HEK293 (cell line): ENCODE measurements around the gene GPX8.

Source experiments
- CTCF ChIA-PET: fragments of 350-600 bp; formaldehyde crosslinking; extraction: SDS; loops from one replicate; lab custom pipeline; 2021; ENCODE audit warnings: antibody characterized with exemption; lab: Yijun Ruan, JAX
- POLR2A ChIA-PET: fragments of 300-600 bp; formaldehyde crosslinking; extraction: SDS; loops from one replicate; lab custom pipeline; 2020; ENCODE audit warnings: antibody characterized with exemption, inconsistent platforms; lab: Yijun Ruan, JAX
- H3K27ac ChIP-seq: fragments of 200-500 bp; sonication (Bioruptor generic); 2 replicates; pipeline ENCODE4 v1.5.1; 2014; ENCODE audit warnings: low read depth, low read length, control low read depth, inconsistent platforms; ENCODE audit errors: extremely low read depth
- H3K36me3 ChIP-seq, 2 experiments: fragments of 200-500 bp in 1 of 2; sonication (Bioruptor generic) in 1 of 2; 1 replicate in 1 of 2; 2 replicates in 1 of 2; pipeline ENCODE4 v1.5.1; 2014 to 2017; ENCODE audit warnings: inconsistent platforms in 2 of 2, low read length in 2 of 2; ENCODE audit not compliant: control insufficient read depth in 2 of 2, insufficient read depth in 1 of 2
- H3K4me1 ChIP-seq: fragments of 200-500 bp; sonication (Bioruptor generic); 2 replicates; pipeline ENCODE4 v1.5.1; 2014; ENCODE audit warnings: mild to moderate bottlenecking, low read length, inconsistent platforms; ENCODE audit not compliant: control insufficient read depth, insufficient read depth
- H3K4me3 ChIP-seq: 2 replicates; pipeline ENCODE4 v1.5.1; 2011; ENCODE audit warnings: low read depth, mild to moderate bottlenecking, control low read depth, low read length, moderate library complexity
- H3K9me3 ChIP-seq: fragments of 200-500 bp; sonication (Bioruptor generic); 2 replicates; pipeline ENCODE4 v1.5.1; 2014; ENCODE audit warnings: low read depth, low read length, inconsistent platforms; ENCODE audit not compliant: control insufficient read depth, insufficient read depth
- HOXD13 ChIP-seq: sonication (generic); formaldehyde crosslinking; IDR thresholded peaks from 2 replicates; pipeline ENCODE4 v1.8.0; 2022; ENCODE audit warnings: missing genetic modification reagents, borderline replicate concordance
- KLF10 ChIP-seq: fragments of 450-650 bp; IDR thresholded peaks from 2 replicates; pipeline ENCODE4 v1.5.1; 2018; ENCODE audit warnings: missing biosample characterization, mild to moderate bottlenecking, missing genetic modification characterization
- KLF17 ChIP-seq: fragments of 450-650 bp; formaldehyde crosslinking; IDR thresholded peaks from 2 replicates; pipeline ENCODE4 v1.5.1; 2016; ENCODE audit warnings: missing biosample characterization, missing genetic modification characterization
- KLF8 ChIP-seq: fragments of 450-650 bp; formaldehyde crosslinking; IDR thresholded peaks from 2 replicates; pipeline ENCODE4 v1.5.1; 2016; ENCODE audit warnings: missing biosample characterization, missing genetic modification characterization
- PRDM1 ChIP-seq: fragments of 450-650 bp; formaldehyde crosslinking; IDR thresholded peaks from 2 replicates; pipeline ENCODE4; 2016; ENCODE audit warnings: missing biosample characterization, missing genetic modification characterization
- PRDM10 ChIP-seq: fragments of 450-650 bp; formaldehyde crosslinking; IDR thresholded peaks from 2 replicates; pipeline ENCODE4 v1.5.1; 2016; ENCODE audit warnings: missing biosample characterization, missing genetic modification characterization
- RBAK ChIP-seq: fragments of 450-650 bp; formaldehyde crosslinking; IDR thresholded peaks from 2 replicates; pipeline ENCODE4 v1.5.1; 2016; ENCODE audit warnings: missing biosample characterization, missing genetic modification characterization
- SP3 ChIP-seq: fragments of 450-650 bp; formaldehyde crosslinking; IDR thresholded peaks from 2 replicates; pipeline ENCODE4 v1.5.1; 2016; ENCODE audit warnings: missing biosample characterization, missing genetic modification characterization
- ZBTB11 ChIP-seq: fragments of 450-650 bp; formaldehyde crosslinking; conservative IDR thresholded peaks from 2 replicates; pipeline ENCODE4 v1.5.1; 2016; ENCODE audit warnings: low read depth, missing biosample characterization, missing genetic modification characterization
- ZBTB17 ChIP-seq: fragments of 450-650 bp; formaldehyde crosslinking; IDR thresholded peaks from 2 replicates; pipeline ENCODE4 v1.5.1; 2016; ENCODE audit warnings: missing biosample characterization, missing genetic modification characterization
- ZBTB6 ChIP-seq: fragments of 450-650 bp; formaldehyde crosslinking; IDR thresholded peaks from 2 replicates; pipeline ENCODE4 v1.5.1; 2017; ENCODE audit warnings: missing biosample characterization, missing genetic modification characterization
- ZBTB8A ChIP-seq: fragments of 450-650 bp; formaldehyde crosslinking; IDR thresholded peaks from 2 replicates; pipeline ENCODE4 v1.5.1; 2016; ENCODE audit warnings: missing biosample characterization, missing genetic modification characterization
- ZEB2 ChIP-seq: fragments of 450-650 bp; formaldehyde crosslinking; IDR thresholded peaks from 2 replicates; pipeline ENCODE4 v1.5.1; 2016; ENCODE audit warnings: missing biosample characterization, missing genetic modification characterization
- ZNF10 ChIP-seq: fragments of 450-650 bp; formaldehyde crosslinking; IDR thresholded peaks from 2 replicates; pipeline ENCODE4 v1.5.1; 2017; ENCODE audit warnings: missing biosample characterization, missing genetic modification characterization
- ZNF174 ChIP-seq: fragments of 450-650 bp; formaldehyde crosslinking; IDR thresholded peaks from 2 replicates; pipeline ENCODE4 v1.5.0; 2017; ENCODE audit warnings: missing biosample characterization, mild to moderate bottlenecking, missing genetic modification characterization
- ZNF350 ChIP-seq: fragments of 450-650 bp; formaldehyde crosslinking; IDR thresholded peaks from 2 replicates; pipeline ENCODE4 v1.5.0; 2017; ENCODE audit warnings: missing biosample characterization, mild to moderate bottlenecking, missing genetic modification characterization
- ZNF394 ChIP-seq: fragments of 450-650 bp; formaldehyde crosslinking; IDR thresholded peaks from 2 replicates; pipeline ENCODE4 v1.5.1; 2016; ENCODE audit warnings: missing biosample characterization, missing genetic modification characterization, mild to moderate bottlenecking, moderate library complexity, borderline replicate concordance
- ZNF404 ChIP-seq: fragments of 450-650 bp; formaldehyde crosslinking; IDR thresholded peaks from 2 replicates; pipeline ENCODE4 v1.5.1; 2017; ENCODE audit warnings: missing biosample characterization, missing genetic modification characterization
- ZNF654 ChIP-seq: fragments of 450-650 bp; formaldehyde crosslinking; IDR thresholded peaks from 2 replicates; pipeline ENCODE4 v1.5.1; 2016; ENCODE audit warnings: low read depth, missing biosample characterization, missing genetic modification characterization
- ZNF664 ChIP-seq: fragments of 450-650 bp; formaldehyde crosslinking; IDR thresholded peaks from 2 replicates; pipeline ENCODE4 v1.5.1; 2016; ENCODE audit warnings: missing biosample characterization, missing genetic modification characterization
- ZNF792 ChIP-seq: fragments of 450-650 bp; formaldehyde crosslinking; IDR thresholded peaks from 2 replicates; pipeline ENCODE4 v1.5.1; 2016; ENCODE audit warnings: missing biosample characterization, missing genetic modification characterization
- ZSCAN18 ChIP-seq: fragments of 450-650 bp; formaldehyde crosslinking; IDR thresholded peaks from 2 replicates; pipeline ENCODE4 v1.5.1; 2016; ENCODE audit warnings: missing biosample characterization, missing genetic modification characterization
- ZSCAN30 ChIP-seq: fragments of 450-650 bp; IDR thresholded peaks from 2 replicates; pipeline ENCODE4 v1.5.1; 2018; ENCODE audit warnings: missing biosample characterization, mild to moderate bottlenecking, missing genetic modification characterization, moderate library complexity
- ZXDB ChIP-seq: fragments of 450-650 bp; formaldehyde crosslinking; IDR thresholded peaks from 2 replicates; pipeline ENCODE4 v1.5.1; 2016; ENCODE audit warnings: missing biosample characterization, missing genetic modification characterization

GPX8 gene

GRCh38 chr5:55159763-55160492 is at the start of gene GPX8:
TSS of gene GPX8 (plus strand) at chr5:55160171. CDS start at chr5:55160193, 22 bp downstream.
- CTCF ChIA-PET: interaction anchor here (0.6 to 2.5 kb wide), 39 partner anchors 9 to 913 kb away, joined by 3 to 56 read pairs (median 5); partner anchors contain the start of gene CDC20B
- TF ChIP-seq ZBTB6 (tag by site-specific recombination) (peak; percentile 95), ZNF654 (tag by site-specific recombination) (peak; percentile 99), PRDM10 (tag by site-specific recombination) (peak; percentile 67), ZBTB8A (tag by site-specific recombination) (0 out of 2 replicates have a peak, but pooled peaks have one; percentile 19), KLF10 (tag by site-specific recombination) (0 out of 2 replicates have a peak, but pooled peaks have one; percentile 18), KLF8 (tag by site-specific recombination) (0 out of 2 replicates have a peak, but pooled peaks have one; percentile 19), ZNF664 (tag by site-specific recombination) (peak; percentile 100), ZNF10 (tag by site-specific recombination) (peak; percentile 27; the same call in 1 of the 2 replicates), PRDM1 (0 out of 2 replicates have a peak, but pooled peaks have one; percentile 66), ZXDB (tag by site-specific recombination) (peak; percentile 49; the same call in 1 of the 2 replicates), SP3 (tag by site-specific recombination) (0 out of 2 replicates have a peak, but pooled peaks have one; percentile 26), ZNF394 (peak; percentile 53; the same call in 1 of the 2 replicates), ZBTB17 (tag by site-specific recombination) (peak; percentile 77), ZBTB11 (tag by site-specific recombination) (peak; percentile 16; the same call in 1 of the 2 replicates), ZSCAN18 (0 out of 2 replicates have a peak, but pooled peaks have one; percentile 32), ZNF174 (tag by site-specific recombination) (no peak), HOXD13 (CRISPR knock-in tag) (no peak), ZNF792 (tag by site-specific recombination) (no peak), ZEB2 (peak; percentile 55), RBAK (tag by site-specific recombination) (no peak), ZSCAN30 (tag by site-specific recombination) (peak; percentile 77), ZNF350 (tag by site-specific recombination) (no peak), ZNF404 (tag by site-specific recombination) (no peak), KLF17 (no peak)

More at GRCh38 chr5:55159763-55160492, at the start of gene GPX8:
- peak within 1 kb of the TSS; percentile 2; the same call in 1 of the 2 replicates for H3K27ac ChIP-seq
- H3K4me1 ChIP-seq: no peaks in the 10 kb centered on the region
- H3K36me3 ChIP-seq: peaks cover 15 to 24% of the 10 kb centered on the region in 2 experiments
- POLR2A ChIA-PET: interaction anchor here (0.5 to 1.5 kb wide), 10 partner anchors 12 to 1069 kb away, joined by 3 to 8 read pairs (median 4); partner anchors contain the start of genes DHX29, MTREX and SNX18
- no peaks in the 10 kb centered on the region for H3K9me3 ChIP-seq
- peak within 1 kb of the TSS; percentile 54 for H3K4me3 ChIP-seq
